Measurements from ENCODE around the gene TMEM190. TPM values are rescaled to one million over a fixed set of nuclear protein-coding genes. Genes with fewer than 3 reads are reported as not detected.

TMEM190 gene
- total RNA-seq, 1 donor from 2014 or later = not detected

DNA sequence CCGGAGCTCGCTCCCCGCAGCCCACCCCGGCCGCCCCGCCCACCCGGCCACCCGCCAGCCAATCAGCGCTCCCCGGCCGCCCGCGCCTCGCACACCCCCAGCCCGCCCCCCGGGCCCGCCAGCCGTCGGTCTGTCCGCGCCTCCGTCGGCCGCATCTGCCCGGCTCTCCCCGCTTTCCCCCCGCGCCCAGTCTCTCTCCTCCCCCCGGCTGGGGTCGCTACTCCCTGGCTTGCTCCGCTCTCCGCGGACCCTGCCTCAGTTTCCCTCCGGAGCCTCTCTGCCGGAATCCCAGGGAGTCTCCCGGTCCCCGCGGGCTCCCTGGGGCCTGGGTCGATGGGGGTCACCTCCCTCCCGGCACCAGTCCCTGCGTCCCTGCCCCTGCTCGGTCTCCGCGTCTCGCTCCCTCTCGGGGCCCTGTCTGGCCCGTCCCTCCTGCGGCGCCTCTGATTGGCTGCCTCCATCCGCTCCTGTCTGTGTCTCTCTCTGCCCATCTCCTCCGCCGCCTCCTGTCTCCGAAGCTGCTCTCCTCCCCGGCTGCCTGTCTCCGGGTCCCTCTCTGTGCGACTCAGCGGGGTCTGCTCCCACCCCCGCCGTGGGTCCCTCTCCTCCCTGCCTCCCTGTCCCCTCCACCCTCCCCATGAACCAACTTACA, 6.8 kb upstream of the TMEM190 start:
- intact Hi-C loops (cut with micrococcal nuclease) = no loop called here

DNA sequence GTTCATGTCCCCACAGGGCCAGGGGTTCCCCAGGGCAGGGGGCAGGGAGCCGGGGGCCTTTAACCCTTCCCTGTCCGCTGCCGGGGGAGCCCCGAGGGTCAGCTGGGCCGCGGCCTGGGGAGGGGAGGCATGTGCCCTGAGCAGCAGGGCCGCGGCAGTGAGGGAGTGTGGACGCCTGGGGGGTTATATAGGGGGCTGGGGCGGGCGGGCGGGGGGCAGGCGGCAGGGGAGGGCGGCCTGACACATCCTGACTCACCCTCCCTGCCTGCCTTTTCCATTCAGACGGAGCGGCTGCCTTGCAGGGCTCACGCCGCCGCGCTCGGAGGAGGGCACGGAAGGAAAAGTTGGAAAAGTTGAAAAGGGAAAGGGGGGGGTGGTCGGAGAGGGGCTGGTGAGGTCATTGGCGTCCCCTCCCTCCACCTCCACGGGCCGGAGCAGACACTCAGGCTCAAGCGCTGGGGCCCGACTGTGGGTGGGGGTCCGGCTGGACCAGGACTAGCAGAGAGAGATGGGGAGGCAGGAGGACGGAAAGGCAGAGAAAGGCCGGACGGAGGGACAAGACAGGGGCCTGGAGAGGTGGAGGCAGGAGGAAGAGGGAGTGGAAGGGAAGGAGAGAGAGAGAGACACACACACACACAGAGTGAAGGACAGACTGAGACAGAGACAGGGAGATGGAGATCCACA, 6.2 kb upstream of the TMEM190 start, which contains the start of gene IL11:
IL11 (minus strand) TSS at position 159 of the 684 bp plus-strand sequence; CDS start at position 6, 153 bp downstream.
- intact Hi-C loops (cut with micrococcal nuclease) = no loop called here

DNA sequence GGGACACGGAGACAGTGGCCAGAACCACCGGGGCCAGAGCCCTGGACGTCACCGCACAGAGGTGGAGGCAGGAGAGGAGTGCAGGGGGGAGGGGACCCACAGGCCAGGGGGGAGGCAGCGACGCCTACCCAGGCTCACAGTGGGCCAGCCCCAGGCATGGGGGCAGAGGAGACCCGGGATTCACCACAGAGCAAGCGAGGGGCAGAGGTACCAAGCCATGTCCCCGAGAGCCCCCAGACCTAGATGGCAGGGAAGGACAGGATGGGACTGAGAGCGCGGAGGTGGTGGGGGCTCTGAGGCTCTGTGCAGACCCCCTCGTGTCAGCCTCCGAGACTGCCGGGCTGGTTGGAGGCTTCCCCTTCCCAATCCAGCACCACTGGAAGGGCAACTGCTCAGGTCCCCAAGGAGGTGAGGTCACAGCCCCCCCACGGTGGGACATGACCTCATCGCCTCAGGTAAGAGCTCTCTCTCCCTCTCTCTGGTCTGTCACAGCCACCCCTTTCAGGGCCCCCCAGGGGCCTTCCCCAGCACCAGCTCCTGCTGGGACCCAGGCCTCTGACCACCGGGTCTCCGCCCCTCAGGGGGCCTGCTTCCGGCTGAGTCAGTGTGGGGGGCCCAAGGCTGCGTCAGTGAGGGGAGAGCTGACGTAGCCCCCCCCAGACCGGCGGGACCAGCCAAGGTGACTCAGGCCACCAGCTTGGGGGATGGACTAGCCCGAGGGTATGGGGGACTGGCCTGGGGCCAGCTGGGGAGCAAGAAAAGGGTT, 4.1 kb upstream of the TMEM190 start:
- intact Hi-C loops (cut with micrococcal nuclease) = no loop called here

DNA sequence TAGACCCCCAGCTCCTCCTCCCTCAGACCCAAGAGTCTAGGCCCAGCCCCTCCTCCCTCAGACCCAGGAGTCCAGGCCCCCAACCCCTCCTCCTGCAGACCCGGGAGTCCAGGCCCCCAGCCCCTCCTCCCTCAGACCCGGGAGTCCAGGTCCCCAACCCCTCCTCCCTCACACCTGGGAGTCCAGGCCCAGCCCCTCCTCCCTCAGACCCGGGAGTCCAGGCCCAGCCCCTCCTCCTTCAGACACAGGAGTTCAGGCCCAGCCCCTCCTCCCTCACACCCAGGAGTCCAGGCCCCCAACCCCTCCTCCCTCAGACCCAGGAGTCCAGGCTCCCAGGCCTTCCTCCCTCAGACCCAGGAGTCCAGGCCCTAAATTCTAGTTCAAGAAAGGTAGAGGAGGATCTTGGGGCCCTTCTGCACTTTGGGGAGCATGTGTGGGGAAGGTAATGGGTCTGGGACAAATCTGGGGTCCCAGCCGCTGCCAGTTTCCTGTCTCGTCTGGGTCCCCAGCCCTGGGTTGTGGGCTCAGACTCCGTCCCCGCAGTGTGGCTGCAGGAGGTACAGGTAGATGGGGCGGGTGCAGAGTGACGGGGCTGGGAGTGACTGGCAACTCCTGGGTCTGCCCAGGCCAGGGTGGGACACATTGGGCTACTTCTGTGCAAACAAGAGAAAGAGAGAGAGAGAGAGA, 3.2 kb upstream of the TMEM190 start:
- intact Hi-C loops (cut with micrococcal nuclease) = no loop called here

DNA sequence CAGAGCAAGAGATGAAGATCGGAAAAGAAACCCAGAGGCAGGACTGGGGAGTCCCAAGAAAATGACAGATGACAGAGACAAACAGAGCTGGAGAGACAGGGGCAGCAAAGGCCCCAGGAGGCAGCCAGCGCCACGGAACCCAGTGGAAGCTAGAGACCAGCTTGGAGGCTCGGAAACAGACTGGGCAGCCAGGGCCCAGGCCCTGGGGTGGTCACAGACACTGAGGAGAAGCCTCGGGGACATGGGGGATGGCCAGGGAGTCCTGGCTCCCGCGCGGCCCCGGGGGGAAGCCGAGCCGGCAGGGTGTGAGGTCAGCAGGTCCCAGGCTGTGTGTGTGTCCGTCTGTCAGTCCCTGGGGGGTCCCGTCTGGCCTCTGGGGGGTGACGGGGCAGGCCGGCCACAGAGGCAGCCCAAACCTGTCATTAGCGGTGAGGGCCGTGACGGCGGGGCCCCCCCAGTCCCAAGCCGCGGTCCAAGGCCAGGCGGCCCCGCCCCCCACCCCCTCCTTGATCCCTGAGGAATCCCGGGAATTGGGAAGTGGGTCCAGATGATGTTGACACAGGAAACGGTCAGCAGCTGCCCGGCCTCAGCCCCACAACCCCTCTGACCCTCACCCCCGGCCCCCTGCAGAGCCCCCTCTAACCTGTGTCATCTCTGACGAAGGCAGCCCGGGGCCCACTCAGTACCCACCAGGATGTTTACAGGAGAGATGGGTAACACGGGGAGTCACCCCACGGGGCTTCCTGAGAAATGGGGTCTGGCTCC, 2.5 kb upstream of the TMEM190 start:
- intact Hi-C loops (cut with micrococcal nuclease) = no loop called here

DNA sequence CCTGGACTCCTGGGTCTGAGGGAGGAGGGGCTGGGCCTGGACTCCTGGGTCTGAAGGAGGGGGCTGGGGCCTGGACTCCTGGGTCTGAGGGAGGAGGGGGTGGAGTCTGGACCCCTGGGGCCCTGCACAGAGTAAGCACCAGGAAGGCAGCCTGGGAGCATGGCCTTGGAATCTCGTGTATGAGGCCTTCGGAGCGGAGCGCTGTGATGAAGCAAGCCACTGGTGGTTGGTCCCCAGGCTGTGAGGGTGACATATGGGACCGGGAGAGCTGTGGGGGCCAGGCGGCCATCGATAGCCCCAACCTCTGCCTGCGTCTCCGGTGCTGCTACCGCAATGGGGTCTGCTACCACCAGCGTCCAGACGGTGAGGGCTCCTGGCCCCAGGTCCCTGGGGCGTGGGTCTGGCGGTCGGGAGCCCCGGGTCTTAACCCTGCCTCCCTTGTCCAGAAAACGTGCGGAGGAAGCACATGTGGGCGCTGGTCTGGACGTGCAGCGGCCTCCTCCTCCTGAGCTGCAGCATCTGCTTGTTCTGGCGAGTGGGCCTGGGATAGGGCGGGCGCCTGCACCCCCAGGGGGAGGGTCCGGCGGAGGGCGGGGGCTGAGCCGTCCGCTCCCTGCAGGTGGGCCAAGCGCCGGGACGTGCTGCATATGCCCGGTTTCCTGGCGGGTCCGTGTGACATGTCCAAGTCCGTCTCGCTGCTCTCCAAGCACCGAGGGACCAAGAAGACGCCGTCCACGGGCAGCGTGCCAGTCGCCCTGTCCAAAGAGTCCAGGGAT, 918 bp downstream of the TMEM190 start:
- intact Hi-C loops (cut with micrococcal nuclease) = no loop called here

DNA sequence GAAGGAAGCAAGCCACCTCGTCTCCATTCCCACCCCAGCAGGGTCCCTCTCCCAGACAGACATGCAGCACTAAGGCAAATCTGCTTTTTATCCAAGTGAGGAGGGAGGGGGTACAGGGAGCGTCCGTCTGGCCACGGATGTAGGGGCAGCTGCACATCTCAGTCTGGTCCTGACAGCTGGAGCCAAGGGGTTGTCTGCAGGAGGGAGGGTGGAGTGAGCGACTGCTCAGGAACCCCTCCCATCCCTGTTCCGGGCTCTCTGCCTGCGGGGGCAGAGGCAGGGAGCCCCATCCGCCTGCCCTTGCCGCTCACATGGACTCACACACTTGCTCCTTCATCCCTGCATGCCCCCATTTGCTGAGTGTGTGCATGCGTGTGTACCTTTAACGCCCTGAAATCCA, 2.5 kb downstream of the TMEM190 start:
- intact Hi-C loops (cut with micrococcal nuclease) = no loop called here

DNA sequence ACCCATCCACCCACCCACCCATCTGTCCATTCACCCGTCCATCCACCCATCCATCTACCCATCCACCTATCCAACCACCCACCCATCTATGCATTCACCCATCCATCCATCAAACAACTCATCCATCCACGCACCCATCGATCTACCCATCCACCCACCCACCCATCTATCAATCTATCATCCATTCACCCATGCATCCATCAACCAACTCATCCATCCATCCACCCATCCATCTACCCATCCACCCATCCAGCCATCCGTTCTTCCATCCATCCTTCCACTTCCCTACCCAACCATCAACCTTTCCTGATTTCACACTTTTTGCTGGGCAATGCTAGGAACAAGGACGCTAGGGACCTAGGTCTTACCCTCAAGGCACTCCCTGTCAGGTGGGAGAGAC, 5.4 kb downstream of the TMEM190 start:
- intact Hi-C loops (cut with micrococcal nuclease) = loop anchor here (10.0 kb wide), 1 partner anchor 253 kb away; no protein-coding TSS in a partner anchor

DNA sequence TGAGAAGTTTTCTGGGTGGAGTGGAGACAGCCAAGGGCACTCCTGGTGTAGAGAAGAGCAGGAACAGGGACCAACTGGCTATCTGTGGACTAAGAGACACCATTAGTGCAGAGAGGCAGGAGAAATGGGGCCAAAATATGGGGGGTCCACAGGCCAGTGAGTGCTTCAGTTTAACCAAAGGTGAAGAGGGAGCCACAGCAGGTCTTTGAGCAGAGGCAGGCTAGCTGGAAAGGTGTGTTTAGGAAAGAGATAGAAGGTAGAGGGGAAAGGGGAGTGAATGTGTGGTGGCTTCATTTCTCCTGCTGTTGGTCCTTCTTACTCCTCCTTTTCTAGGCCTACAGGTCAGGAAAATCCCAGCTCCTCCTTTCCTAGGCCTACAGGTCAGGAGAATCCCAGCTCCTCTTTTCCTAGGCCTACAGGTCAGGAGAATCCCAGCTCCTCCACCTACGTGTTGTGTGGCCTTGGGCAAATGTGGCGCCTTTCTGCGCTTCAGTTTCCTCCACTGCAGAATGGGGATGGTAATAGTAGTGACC, 6.0 kb downstream of the TMEM190 start:
- intact Hi-C loops (cut with micrococcal nuclease) = loop anchor here (10.0 kb wide), 1 partner anchor 252 kb away; no protein-coding TSS in a partner anchor

DNA sequence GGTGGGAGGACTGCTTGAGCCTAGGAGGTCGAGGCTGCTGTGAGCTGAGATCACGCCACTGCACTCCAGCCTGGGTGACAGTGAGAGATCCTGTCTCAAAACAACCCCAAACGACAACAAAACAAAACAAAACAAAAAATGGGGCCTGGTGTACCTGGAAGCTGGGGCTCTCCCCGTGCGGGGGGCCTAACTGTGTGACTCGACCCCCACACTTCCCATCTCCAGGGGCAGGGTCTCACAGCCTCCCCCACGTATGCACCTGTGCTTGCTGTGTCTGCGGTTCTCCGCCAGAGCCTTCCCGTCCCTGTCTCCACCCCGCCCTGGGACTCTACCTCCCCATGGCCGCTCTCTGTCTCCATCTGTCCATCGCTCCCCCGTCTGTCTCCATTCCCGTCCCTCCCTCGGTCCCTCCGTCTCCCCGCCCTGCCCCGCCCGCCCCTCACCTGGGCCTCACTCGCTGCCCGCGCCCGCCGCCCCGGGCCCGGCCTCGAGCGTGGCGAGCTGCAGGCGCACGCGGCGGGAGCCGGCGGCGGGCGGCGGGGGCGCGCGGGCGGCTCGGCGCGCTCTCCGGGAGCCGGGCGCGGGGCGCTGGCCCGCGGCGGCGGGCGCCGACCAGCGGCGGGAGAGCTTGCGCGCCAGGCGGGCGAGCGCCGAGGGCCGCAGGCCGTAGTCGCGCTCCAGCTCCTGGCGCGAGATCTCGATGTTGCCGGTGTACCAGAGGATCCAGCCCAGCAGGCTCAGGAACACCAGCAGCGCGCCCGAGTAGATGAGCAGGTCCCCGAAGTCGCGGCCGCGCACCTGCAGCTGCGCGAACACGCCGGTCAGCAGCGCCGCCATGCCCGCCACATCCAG, 6.9 kb downstream of the TMEM190 start:
- intact Hi-C loops (cut with micrococcal nuclease) = loop anchor here (10.0 kb wide), 1 partner anchor 251 kb away; no protein-coding TSS in a partner anchor

DNA sequence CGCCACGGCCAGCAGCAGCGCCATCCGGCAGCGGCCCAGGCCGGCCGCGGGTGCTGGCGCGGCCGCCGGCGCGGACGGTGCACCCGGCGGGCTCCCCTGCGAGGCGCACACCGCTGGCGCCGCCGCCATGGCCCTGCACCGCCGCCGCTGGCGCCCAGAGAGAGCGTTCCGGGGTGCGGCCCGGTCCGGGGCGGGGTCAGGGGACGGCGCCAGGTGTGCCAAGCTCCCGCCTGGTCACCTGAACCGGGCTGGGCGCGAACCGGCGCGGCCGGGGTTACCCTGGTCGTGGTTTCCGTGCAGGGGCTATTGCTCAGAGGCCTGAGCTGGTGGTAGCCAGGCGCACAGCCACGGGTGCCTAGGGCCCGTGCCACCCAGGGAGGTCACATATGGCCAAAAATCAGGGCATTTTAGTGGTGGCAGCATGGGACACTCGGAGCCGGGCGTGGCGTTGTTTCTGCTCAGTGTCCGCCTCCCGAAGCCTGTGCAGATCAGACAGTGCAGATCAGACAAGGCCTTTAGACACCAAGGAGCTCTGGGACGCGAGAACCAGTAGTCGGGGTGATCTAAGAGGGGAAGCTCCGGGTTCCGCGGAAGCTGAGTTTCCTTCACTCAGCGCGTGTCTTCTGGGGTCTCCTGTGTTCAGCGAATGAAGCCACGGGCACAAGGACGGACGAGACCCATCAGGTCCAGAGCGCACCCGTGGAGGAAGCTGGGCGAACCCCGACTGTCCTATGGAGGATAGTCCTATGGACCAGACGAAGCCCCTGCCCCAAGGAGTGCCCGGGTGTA, 7.7 kb downstream of the TMEM190 start, which contains the start of gene TMEM238:
TMEM238 (minus strand) TSS at position 162 of the 789 bp plus-strand sequence; CDS start at position 129, 33 bp downstream.
- intact Hi-C loops (cut with micrococcal nuclease) = loop anchor here (10.0 kb wide), 1 partner anchor 250 kb away; no protein-coding TSS in a partner anchor

DNA sequence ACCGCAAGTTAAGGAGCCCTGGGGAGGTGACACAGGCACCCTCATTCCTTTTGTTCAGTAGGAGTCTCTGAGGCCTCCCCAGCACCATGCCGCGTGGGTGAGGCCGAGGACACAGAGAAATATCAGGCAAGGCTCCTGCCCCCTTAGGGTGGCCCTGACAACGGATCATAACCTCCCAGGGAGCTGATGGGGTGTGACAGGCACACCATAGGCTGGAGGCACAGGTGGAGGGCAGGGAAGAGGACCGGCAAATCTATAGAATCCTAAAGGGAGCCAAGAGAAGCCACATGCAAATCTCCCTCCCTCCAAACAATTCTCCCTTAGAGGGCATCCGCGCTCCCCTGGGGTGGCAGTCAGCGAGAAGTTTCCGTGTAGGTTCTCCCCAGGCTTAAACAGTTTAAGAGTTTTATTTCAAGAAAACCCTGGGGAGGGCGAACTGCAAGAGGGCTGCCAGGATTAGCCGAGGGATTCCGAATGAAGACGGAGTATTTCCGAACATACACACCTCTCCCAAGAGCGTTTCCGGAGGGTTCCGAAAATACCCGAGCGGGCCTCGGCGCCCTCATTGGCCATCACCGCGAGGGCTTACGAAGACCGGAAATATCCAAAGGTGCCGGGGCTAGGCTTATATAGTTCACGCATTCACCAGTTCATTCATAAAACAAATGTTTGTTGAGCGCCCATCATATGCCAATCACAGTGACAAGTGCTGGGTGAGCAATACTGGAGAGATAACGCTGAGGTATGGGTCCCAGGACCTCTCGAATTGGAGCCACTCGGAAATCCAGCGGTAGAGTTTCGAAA, 8.5 kb downstream of the TMEM190 start:
- intact Hi-C loops (cut with micrococcal nuclease) = loop anchor here (1.0 to 10.0 kb wide), 9 partner anchors 22 to 268 kb away; partner anchors contain the start of genes C19orf85, FIZ1, ISOC2 and KMT5C

DNA sequence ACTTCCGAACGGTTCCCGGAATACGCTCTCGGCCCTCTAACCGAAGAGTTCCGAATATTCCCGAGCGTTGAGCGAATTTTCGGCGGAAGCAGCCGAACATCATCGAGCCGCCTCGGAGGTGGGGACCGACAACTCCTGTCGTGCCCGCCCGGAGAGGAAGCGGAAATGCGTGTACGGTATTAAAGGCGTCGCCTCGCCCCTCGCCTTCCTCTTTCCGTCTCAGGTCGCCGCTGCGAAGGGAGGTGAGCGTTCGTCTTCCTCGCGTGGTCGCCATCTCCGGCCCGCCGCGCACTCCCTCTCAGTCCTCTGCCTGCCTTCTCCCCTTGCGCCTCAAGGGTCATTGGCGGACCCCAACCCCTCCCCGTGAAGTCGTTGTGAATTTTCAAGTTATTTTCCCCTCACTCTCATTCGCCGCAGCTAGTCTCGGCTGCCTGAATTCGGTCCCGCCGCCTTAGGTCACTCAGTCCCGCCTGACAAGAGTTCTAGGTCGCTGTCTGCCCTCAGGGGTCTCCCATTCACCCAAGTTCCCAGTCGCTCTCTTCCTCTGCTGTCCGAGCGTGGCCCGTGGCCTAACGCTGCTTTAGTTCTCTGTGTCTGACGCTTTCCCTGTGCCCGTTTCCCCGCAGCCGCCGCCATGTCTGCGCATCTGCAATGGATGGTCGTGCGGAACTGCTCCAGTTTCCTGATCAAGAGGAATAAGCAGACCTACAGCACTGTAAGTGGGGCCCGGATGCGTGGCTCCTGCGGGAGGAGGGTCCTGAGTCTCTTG, 9.3 kb downstream of the TMEM190 start, which contains the start of gene RPL28:
RPL28 (plus strand) TSS at position 209 of the 769 bp plus-strand sequence; CDS start at position 635, 426 bp downstream.
- intact Hi-C loops (cut with micrococcal nuclease) = loop anchor here (1.0 to 10.0 kb wide), 9 partner anchors 21 to 269 kb away; partner anchors contain the start of genes C19orf85, FIZ1, ISOC2 and KMT5C

DNA sequence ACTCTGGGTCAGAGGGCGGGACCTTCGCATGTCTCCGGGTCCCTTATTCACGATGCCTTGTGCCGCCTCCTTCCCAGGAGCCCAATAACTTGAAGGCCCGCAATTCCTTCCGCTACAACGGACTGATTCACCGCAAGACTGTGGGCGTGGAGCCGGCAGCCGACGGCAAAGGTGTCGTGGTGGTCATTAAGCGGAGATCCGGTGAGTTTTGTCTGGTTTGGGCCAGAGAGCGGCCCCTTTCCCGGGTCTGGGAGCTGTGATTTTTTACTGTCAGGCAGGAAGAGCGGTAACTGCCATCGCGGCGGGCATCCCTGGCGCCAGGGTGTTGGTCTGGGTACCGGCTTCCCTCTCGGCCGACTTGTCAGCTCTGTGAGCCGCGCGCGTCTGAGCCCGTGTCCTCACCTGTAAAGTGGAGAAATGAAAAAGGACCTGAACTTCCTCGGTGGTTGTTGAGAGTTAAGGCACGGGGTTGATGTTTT, 9.9 kb downstream of the TMEM190 start:
- intact Hi-C loops (cut with micrococcal nuclease) = loop anchor here (5.0 to 10.0 kb wide), 2 partner anchors 76 to 248 kb away; partner anchors contain the start of genes C19orf85 and ISOC2

Data from T-helper 2 cell treated with Interferon-gamma antibody and Interleukin-4, amounts not matched to agents 100 ng/mL and 5 ng/mL, for 36 hours (primary cell).